Ascending aorta (tissue), 2 donors: ENCODE data around the gene ITPK1. TPM values are rescaled to one million over a fixed set of nuclear protein-coding genes. Genes with fewer than 3 reads are reported as not detected.

Experiments
- DNase-seq, 2 donors: peaks; one replicate each; pipeline ENCODE4 v3.0.0-alpha.2; 2019; ENCODE audit warnings: low spot score in 2 of 2
- H3K27ac ChIP-seq, 2 donors: fragments of 200-600 bp; sonication (generic); one replicate each; pipeline ENCODE4 v1.5.1; 2016 to 2017; ENCODE audit warnings: mild to moderate bottlenecking in 1 of 2
- H3K27me3 ChIP-seq: fragments of 200-600 bp; sonication (generic); one replicate; pipeline ENCODE4 v1.5.1; 2017
- H3K36me3 ChIP-seq, 2 donors: fragments of 200-600 bp; sonication (generic); one replicate each; pipeline ENCODE4 v1.5.1; 2016
- H3K4me1 ChIP-seq, 2 donors: fragments of 200-600 bp; sonication (generic); one replicate each; pipeline ENCODE4 v1.5.1; 2016 to 2017; ENCODE audit warnings: mild to moderate bottlenecking in 1 of 2
- H3K4me3 ChIP-seq, 2 donors: fragments of 200-600 bp; sonication (generic); one replicate each; pipeline ENCODE4 v1.5.1; 2016 to 2017; ENCODE audit warnings: mild to moderate bottlenecking in 1 of 2
- H3K9me3 ChIP-seq, 2 donors: fragments of 200-600 bp; sonication (generic); one replicate each; pipeline ENCODE4 v1.5.1; 2016
- CTCF ChIP-seq, 3 experiments: fragments of 200-600 bp in 2 of 3; fragments of 450-650 bp in 1 of 3; sonication (generic) in 2 of 3; IDR thresholded peaks; one replicate each; pipeline ENCODE4 v1.5.1; 2016 to 2019; ENCODE audit warnings: antibody characterized with exemption in 3 of 3, mild to moderate bottlenecking in 1 of 3, moderate library complexity in 1 of 3
- intact Hi-C: fragments of 100-400 bp; cut with DNase I; formaldehyde crosslinking; loops from one replicate; pipeline ENCODE4 v1.15.1; 2023
- total RNA-seq: library from RNA; depleted of rRNA; stranded (reverse); fragments of >200 nt; gene quantifications from one replicate; pipeline ENCODE4 v1.1.0, GENCODE V29; 2016

The ITPK1 gene
- total RNA-seq, 1 donor from 2014 or later = 85.3 TPM

DNA sequence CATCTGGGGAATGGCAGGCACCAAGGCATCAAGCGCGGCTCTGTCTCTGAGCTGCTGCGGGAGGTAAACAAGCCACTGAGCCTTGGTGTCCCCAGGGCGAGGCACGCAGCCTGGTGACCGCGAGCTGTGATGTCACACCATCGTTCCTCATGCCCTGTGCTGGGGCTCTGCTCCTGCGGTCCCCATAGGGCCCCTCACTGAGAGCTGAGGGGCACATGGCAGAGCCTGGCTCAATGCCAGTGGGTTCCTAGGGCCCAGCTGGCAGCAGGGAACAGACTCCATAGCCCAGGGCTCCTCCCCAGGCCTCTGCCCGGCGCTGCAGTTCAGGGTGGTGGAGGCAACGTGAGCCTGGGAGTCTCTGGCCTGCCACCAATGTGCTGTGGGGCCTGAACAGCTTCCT is 170.2 kb downstream of the ITPK1 start:
- no peak overlapping the region for H3K27ac ChIP-seq

DNA sequence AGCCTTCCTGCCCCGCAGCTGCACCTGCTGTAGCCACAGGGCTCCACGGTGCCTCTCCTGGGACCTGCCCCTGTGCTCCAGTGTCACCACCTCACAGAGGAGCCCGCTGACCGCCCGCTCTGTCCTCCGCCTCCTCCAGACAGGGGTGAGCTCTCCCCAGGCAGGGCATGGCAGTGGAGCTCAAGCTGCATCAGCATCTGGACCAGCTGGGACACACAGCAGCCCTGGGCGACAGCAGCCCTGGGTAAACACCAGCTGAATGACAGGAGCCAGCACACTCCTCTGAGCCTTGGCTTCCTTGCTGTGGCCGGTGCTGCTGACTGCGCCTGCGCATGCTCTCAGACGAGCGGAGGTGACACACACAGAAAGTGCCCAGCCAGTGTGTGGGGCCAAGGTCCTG is 170.7 kb downstream of the ITPK1 start:
- intact Hi-C loops = no loop called here
- Histone ChIP-seq H3K4me3 (no peak overlapping the region), H3K27me3 (no peaks in the 10 kb centered on the region), H3K4me1 (no peaks in the 10 kb centered on the region), H3K9me3 (no peaks in the 10 kb centered on the region), H3K36me3 (peaks cover 58 to 61% of the 10 kb centered on the region in 2 donors), H3K27ac (no peak overlapping the region)
- DNase-seq = no peak
- TF ChIP-seq CTCF (IDR thresholded peaks at IDR 0.05) = no peak

More for the DNA sequence above, 170.2 kb downstream of the ITPK1 start:
- Histone ChIP-seq H3K4me1 (no peaks in the 10 kb centered on the region), H3K4me3 (no peak overlapping the region), H3K36me3 (peaks cover 56 to 60% of the 10 kb centered on the region in 2 donors), H3K27me3 (no peaks in the 10 kb centered on the region), H3K9me3 (no peaks in the 10 kb centered on the region)
- no peak for TF ChIP-seq CTCF (IDR thresholded peaks at IDR 0.05)
- DNase-seq = no peak
- intact Hi-C loops = no loop called here

- H3K4me3 ChIP-seq = no peak overlapping the region
- H3K36me3 ChIP-seq = peaks cover 51 to 62% of the 10 kb centered on the region in 2 donors
- H3K4me1 ChIP-seq = no peaks in the 10 kb centered on the region
- no peak for DNase-seq
- TF ChIP-seq CTCF (IDR thresholded peaks at IDR 0.05) = no peak
- intact Hi-C loops = no loop called here
- no peak overlapping the region for H3K27ac ChIP-seq
- H3K27me3 ChIP-seq = no peaks in the 10 kb centered on the region
- no peaks in the 10 kb centered on the region for H3K9me3 ChIP-seq
Observed at GRCh38 chr14:92943855-92944570, 171.7 kb downstream of the ITPK1 start.

DNA sequence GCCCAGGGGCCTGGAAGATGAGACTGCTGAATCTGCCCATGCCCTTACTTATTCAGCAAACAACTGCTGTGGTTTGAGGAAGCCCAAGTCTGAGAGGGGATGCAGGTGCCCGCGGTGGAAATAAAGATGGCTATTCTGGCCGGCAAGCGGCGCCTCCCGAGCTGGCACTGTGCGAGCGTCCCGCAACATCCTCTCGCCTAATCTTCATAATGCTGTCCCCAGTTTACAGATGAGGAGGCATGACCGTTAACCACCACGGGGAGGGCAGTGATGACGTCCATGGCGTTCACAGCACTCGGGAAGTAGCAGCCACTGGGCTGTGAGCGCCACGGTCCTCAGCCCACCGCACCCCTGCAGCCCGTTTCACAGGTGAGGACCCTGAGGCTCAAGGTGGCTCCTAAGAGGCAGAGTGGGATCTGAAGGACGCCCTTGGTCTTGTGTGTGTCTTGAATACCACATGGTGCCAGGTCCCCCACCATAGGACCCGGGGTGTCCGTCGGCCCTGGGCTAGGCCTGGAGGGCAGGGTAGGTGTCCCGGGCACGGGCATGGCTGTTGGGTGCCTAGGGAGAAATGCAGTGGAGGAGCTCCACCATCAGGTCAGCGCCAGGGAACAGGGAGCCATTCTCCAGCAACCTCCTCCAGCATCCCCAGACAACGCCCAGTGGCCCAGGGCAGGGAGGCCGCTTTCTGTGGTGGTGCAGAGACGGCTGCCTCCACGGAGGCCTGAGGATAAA is 172.6 kb downstream of the ITPK1 start:
- Histone ChIP-seq H3K9me3 (no peaks in the 10 kb centered on the region), H3K4me3 (no peak overlapping the region), H3K4me1 (no peaks in the 10 kb centered on the region), H3K27ac (no peak overlapping the region), H3K36me3 (peaks cover 51 to 62% of the 10 kb centered on the region in 2 donors), H3K27me3 (no peaks in the 10 kb centered on the region)
- no peak for TF ChIP-seq CTCF (IDR thresholded peaks at IDR 0.05)
- no peak for DNase-seq
- intact Hi-C loops = no loop called here

- Histone ChIP-seq H3K27ac (no peak overlapping the region), H3K4me3 (no peak overlapping the region), H3K9me3 (no peaks in the 10 kb centered on the region), H3K4me1 (no peaks in the 10 kb centered on the region), H3K36me3 (peaks cover 46 to 60% of the 10 kb centered on the region in 2 donors), H3K27me3 (no peaks in the 10 kb centered on the region)
- TF ChIP-seq CTCF (IDR thresholded peaks at IDR 0.05) = no peak
- intact Hi-C loops = no loop called here
- no peak for DNase-seq
Observed at GRCh38 chr14:92942576-92942975, 173.1 kb downstream of the ITPK1 start.
